T-helper 1 cell treated with Interleukin-12 subunit alpha and Interleukin-12 subunit beta and Interleukin-4 antibody, amounts not matched to agents 30 ng/mL and 1 ng/mL, for 36 hours (primary cell): ENCODE measurements around the gene CARD11. TPM values are rescaled to one million over a fixed set of nuclear protein-coding genes. Genes with fewer than 3 reads are reported as not detected.

ENCODE experiments used
- intact Hi-C: fragments of 100-400 bp; cut with micrococcal nuclease; formaldehyde crosslinking; loops from one replicate; pipeline ENCODE4 v1.15.1; 2024
- total RNA-seq: library from RNA; stranded (reverse); gene quantifications from 2 replicates; pipeline ENCODE4 v1.2.3, GENCODE V29; 2022

CARD11 gene
- total RNA-seq, 1 donor from 2014 or later: 143 TPM

DNA sequence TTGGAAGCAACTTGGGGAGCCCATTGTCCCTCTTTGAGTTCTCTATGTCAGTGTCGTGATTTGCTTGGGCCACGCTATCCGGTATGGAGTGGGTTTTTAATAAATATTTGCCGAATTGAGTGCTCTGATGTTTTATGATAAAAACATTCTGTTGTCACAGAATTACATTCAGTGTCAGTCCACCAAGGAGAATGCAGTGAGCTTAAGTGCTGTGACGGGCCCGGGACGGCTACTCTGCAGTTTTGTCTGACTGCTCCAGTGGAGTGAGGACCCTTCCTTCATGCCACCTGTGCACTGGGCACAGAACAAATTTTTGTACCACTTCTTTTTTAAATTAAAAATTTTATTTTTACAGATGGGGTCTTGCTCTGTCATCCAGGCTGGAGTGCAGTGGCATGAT is 76.0 kb downstream of the CARD11 start:
- intact Hi-C loops: no loop called here

DNA sequence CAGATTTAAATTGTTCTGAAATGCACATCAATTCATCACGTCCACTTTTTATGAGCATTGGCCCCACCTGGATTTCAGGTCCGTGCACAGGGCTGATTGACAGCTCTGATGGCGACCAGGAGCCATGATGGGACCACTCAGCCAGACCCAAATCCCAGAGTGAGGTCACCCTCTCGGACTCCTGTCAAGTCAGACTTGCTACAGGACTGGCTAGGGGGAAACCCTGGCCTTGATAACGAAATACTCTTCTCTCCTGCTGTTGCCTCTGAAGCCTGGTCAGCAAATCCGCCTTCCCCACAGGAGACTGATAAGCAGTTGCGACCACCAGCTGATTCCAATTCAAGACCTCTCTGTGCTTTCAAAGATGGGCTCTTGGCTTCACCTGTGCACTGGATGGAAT is 76.4 kb downstream of the CARD11 start:
- intact Hi-C loops: no loop called here

DNA sequence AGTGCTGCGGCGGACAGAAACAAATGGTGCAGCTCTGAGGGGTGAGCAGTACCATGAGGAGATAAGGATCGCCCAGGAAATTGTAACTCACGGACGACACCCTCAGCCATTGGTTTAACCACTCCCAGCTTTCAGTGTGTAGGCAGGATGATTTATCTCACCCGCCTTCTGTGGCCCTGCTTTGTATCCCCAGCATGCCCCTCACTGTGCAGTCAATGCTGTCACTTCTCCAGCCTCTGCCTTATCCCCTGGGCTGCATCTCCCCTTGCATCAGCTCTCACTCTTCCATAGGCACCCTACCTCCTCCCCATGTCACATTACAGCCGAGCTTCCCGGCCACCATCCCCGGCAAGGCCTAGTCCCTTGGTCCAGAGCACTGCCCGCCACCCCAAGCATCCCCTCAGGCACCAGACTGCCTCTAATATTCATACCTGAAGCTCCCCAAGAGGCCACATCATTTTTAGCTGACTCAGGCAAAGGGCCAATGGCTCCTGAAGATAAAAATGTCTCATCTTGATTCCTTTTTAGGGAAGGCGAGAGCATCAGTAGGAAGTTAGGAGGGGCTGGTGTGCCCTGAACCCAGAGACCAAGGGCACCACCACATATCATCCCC is 77.1 kb downstream of the CARD11 start:
- intact Hi-C loops: no loop called here

DNA sequence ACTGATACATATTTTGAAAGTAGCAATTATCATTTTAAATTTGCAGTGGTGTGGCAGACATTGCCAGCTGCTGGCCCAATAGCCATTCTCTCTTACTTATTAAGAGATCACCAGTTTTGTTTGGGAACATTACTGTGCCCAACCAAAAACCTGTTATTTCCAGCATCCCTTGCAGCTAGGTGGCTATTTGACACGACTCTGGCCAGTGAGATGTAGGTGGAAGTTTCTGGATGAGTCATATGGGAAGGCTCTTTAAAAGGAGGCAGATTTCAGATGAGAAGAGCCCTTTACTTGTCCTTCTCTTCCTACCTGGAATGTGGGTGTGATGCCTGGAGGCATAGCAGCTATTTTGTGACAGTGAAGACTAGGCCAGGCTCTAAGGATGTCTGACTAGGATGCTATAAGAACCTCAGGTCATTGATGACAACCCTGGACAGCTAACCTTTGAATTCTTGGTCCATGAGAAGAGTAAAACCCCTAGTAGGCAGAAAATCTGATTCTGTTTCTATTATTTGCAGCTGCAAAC is 77.9 kb downstream of the CARD11 start:
- intact Hi-C loops: no loop called here

DNA sequence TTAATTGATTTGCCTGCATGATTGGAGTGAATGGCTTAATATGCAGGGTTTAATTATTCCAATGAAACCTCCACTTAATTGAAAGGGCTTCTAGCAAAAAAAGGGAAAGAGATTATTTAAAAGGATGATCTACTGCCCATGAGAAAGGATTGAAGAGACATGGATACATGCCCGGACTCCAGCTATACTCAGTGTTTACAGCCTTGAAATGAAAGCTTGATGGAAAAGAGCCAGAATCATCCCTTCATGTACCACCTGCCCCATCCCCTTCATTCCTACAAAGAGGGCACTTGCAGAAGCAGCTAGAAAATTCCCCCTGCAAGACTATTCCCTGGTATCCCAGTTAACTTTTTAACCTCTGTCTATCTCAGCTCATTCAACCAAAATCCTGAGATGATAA is 78.4 kb downstream of the CARD11 start:
- intact Hi-C loops: no loop called here

DNA sequence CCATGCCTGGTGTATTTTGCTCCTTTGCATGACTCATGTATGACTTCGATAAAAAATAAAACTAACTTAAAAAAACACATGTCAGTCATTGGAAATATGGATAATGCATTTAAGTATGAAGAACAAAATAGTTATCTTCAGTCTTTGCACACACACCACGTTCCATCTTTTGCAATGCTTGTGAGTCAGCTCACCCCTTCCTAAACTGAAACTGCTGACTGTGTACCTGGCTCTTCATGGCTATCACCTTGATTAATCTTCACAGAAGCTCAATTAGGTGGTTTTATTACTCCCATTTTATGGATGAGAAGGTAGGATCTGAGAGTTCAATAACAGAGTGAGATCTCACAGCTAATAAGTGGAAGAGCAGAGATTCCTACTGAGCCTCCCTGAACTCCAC is 79.5 kb downstream of the CARD11 start:
- intact Hi-C loops: no loop called here

DNA sequence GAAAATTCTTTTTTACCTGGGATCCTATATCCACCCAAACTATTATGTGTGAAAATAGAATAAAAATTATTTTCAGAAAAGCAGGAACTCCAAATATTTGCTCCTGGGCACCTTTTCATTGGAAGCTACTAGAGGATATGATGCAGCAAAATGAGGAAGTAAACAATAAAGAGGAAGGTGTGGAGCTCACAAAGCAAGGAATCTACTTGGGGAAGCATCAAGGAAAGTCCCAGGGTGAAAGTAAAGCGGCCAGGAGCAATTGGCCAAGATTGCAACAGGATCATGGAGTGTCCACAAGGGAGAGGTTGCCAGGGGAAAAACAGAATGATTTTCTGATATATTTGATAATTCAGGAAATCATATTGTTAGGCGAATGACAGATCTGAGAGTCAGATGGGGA is 80.8 kb downstream of the CARD11 start:
- intact Hi-C loops: no loop called here

DNA sequence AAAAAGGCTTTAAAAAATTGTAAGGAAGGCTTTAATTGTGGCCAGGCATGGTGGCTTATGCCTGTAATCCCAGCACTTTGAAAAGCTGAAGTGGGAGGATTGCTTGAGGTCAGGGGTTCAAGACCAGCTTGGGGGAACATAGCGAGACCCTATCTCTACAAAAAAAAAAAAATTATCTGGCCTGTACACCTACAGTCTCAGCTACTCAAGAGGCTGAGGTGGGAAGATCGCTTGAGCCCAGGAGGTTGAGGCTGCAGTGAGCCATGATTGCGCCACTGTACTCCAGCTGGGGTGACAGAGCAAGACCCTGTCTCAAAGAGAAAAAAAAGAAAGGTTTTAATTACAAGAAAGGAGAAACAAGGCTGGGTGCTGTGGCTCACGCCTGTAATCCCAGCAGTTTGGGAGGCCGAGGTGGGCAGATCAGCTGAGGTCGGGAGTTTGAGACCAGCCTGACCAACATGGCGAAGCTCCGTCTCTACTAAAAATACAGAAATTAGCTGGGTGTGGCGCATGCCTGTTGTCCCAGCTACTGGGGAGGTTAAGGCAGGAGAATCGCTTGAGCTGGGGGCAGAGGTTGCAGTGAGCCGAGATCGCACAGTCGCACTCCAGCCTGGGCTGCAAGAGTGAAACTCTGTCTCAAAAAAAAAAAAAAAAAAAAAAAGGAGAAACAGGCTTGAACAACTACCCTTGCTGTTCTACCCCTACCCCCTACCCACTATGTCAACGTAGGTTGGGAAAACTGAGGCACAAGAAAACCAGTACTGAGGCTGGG is 83.7 kb downstream of the CARD11 start:
- intact Hi-C loops: loop anchor here (5.0 kb wide), 1 partner anchor 82 kb away; the partner anchor contains the start of gene CARD11

DNA sequence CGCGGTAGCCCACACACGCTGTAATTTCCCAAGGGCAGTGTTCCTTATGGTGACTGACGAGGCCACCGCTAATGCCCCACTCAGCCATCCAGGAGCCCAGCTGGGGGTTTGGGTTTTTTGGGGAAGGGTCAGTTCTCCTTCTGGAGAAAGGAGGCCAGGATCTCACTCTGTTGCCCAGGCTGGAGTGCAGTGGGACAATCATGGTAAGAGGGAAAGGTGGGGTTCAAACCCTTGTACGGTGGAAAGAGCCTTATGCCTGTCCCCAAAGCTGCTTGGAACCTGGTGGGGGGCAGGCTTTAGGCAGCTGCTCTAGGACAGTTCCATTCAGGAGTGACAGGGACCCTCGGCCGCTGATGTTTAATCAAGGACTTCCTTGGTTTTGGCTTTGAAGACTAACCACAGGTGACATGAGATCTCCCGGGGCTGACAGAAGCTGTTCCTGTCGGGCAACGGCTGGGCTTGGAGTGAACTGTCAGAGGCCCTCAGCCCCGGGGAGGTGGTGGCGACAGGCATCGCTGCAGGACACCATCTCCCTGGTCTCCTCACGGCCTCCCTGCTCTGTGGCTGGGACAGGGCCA is 84.5 kb downstream of the CARD11 start:
- intact Hi-C loops: loop anchor here (5.0 kb wide), 1 partner anchor 83 kb away; the partner anchor contains the start of gene CARD11

DNA sequence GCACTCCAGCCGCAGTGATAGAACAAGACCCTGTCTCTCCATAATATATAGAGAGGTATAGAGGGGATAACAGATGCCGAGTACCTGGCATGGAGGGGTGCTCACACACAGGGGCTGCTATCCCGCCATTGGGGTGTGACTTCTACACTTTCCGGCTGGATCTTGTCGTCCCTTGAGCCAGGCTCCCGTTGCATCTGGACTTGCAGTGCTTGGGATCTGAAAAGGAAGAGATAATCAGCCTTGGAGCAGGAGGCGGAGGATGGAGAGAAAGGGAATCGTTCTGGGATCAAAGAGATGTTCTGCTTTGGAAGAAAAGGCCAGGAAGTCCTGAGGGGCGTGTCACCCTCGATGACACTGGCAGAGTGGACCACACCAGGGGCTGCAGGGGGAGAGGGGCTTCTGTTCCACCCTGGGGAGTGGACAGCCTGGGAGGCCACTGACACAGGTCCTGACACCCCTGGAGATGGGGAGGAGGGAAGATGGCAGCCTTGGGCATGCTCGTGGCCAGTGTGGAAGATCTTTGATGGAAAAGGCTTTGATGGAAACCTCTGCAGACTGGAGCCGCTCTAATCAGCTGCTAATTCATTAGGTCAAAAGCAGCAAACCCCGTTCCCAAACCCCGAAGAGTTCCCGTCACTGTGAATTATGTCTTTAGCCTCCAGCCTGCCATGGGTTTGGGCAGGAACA is 85.1 kb downstream of the CARD11 start:
- intact Hi-C loops: loop anchor here (5.0 kb wide), 1 partner anchor 84 kb away; the partner anchor contains the start of gene CARD11

DNA sequence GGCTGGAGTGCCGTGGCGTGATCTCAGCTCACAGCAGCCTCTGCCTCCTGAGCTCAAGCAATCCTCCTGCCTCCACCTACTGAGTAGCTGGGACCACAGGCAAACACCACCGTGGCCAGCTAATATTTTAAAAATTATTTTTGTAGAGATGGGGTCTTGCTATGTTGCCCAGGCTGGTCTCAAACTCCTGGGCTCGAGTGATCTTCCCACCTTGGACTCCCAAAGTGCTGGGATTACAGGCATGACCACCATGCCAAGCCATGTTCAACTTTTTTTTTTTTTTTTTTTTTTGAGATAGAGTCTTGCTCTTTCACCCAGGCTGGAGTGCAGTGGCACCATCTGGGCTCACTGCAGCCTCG is 86.3 kb downstream of the CARD11 start:
- intact Hi-C loops: loop anchor here (1.0 to 5.0 kb wide), 2 partner anchors 85 to 243 kb away; partner anchors contain the start of gene CARD11

DNA sequence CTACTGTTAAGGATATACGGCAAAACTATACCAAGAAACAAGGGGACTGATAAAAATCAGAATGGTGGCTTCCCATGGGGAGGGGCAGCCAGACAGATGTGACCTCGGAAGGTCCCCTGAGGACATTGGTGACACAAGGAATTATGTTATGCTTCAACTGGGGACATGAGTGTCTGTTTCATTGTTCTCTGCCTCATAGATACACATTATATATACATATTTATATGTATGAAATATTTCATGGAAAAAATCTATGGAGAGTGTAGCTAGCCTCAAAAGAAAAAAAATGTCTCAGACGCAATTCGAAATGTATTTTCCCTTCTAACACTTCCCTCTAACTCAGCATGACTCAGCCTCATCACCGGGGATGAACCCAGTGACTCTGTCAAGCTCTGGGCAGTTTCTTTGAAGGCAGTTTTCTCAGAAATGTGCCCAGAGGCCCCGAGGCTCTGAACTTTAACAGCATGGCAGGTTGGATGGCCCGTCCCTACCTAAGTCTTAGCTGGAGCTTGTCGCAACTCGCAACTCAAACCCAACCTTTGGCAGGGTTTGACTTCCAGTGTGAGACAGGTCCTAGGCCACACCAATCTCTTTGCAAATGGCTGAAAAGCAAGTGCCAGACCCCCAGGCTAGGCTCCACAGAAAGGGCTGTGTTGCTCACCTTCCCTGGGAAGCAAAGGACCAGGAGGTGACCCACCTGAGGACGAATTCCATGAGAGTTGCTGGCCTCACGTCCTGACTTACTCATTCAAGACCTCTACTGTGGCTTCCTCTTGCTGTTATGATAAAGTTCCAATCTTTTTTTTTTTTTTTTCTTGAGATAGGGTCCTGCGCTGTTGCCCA is 86.9 kb downstream of the CARD11 start:
- intact Hi-C loops: loop anchor here (1.0 to 5.0 kb wide), 3 partner anchors 27 to 244 kb away; partner anchors contain the start of gene CARD11

DNA sequence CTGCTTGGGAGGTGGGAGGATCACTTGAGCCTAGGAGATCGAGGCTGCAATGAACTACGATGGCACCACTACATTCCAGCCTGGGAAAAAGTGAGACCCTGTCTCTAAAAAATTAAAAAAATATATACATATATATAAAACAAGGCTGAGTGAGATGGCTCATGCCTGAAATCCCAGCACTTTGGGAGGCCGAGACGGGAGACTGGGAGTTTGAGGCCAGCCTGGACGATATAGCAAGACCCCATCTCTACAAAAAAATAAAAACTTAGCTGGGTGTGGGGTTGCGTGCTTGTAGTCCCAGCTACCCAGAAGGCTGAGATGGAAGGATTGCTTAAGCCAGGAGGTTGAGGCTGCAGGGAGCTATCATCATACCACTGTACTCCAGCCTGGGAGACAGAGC is 87.6 kb downstream of the CARD11 start:
- intact Hi-C loops: loop anchor here (1.0 to 5.0 kb wide), 2 partner anchors 27 to 86 kb away; partner anchors contain the start of gene CARD11

DNA sequence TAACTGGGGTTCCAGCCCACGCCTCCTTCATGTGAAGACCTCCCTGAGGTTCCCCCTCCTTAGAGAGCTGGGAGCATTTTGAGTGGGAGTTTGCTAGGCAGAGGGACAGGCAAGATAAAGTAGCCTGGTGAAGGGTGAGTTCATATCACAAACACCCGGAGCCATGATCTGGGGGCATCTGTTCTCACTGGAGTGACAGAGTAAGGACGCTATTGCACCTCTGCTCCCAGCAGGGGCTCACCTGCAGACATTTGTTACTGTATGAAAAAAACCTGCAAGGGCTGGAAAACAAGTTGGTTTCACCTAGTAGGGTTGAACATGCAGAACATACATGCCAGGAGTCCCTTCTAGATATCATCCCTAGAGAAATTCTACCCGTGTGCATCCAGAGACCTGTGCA is 88.4 kb downstream of the CARD11 start:
- intact Hi-C loops: loop anchor here (2.0 to 5.0 kb wide), 4 partner anchors 24 to 200 kb away; partner anchors contain the start of gene CARD11

DNA sequence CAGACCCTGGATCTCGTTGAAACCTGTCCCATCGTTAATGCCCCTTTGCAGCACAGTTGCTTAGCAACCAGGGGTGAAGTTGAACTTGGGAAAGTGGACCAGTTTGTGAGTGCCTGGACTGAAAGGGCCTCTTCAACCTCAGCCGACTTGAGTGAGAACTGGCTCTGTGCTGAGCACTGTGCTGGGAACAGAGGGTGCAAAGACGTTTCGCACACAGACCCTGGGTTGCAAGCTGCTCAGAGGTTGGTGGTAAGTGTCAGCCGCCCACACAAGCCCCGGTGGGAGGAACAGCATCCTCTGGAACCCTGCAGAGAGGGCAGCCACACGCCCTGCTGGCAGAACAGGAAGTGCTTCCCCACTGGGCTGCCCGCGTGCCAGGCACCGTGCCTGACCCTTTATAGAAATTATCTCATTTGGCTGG is 89.2 kb downstream of the CARD11 start:
- intact Hi-C loops: loop anchor here (2.0 to 5.0 kb wide), 4 partner anchors 24 to 200 kb away; no protein-coding TSS in a partner anchor

DNA sequence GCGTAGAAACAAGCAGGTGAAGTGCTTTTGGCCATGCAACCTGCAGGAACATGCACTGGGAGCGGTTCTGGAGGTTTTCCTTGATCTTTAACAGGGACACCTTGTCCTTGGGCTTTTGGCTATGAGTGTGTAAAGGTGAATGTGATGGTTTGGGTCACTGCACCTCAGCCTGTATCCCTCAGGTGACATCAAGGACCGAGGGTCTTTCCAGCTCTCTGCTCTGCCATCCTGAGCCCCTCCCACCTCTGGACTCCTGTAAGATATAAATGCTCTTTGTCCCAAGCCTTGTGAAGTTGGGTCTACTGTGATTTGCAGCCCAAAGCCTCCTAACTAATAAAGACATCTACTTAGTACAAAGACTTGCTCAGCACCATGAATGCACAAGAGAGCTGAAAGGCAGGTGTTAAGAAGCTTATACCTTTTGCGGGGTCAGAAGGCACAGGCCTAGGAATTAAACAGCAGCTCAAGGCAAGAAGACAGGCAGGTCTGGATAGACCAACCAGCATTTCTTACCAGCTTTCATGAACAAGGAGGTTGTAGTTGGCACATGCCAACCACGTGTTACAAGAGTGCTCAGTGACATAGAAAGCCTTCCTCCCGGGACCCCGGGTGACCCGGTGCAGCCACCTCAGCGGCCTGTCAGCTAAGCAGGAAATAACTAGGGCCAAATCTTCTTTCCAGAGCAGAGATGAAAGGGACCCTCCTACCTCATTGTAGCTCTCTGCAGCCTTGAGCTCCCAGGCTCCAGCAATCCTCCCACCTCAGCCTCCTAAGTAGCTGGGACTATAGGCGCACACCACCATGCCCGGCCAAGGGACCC is 89.9 kb downstream of the CARD11 start:
- intact Hi-C loops: loop anchor here (2.0 to 5.0 kb wide), 4 partner anchors 25 to 201 kb away; no protein-coding TSS in a partner anchor

DNA sequence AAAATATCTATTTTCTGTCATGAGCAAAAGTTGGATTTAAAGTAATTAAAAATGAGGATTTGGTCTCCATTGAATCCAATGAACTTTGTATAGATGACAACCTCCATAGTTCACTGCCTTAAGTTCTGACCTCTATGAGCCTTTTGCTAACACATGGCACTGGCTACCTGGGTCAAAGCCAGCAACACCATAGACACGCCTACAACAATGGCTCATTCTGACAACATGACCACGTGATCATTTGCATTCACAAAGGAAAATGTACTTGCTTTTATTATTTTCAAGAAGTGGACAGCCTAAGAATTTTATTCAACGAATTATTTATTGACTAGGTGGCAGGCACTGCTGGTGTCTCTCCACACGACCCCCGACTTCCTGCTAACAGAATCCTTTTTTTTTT is 90.6 kb downstream of the CARD11 start:
- intact Hi-C loops: loop anchor here (5.0 kb wide), 1 partner anchor 59 kb away; no protein-coding TSS in a partner anchor

DNA sequence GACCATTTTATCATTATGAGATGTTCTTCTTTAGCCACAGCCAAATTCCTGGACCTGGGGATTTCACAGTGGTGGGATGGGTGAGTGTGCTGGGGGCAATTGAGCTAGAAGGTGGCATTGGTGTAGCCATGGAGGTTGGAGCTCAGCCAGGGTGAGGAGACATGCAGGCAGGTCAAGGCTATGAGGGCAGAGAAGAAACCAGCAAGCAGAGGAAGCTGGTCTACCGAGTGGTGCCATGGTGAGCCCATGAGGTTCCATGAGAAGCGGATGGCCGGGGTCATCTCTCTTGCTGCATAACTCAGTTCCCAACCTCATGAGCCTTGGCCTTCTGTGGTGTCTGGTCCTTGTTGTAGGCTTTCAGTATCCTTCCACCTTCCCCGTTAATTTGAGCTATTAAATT is 91.4 kb downstream of the CARD11 start:
- intact Hi-C loops: loop anchor here (5.0 kb wide), 1 partner anchor 60 kb away; no protein-coding TSS in a partner anchor

DNA sequence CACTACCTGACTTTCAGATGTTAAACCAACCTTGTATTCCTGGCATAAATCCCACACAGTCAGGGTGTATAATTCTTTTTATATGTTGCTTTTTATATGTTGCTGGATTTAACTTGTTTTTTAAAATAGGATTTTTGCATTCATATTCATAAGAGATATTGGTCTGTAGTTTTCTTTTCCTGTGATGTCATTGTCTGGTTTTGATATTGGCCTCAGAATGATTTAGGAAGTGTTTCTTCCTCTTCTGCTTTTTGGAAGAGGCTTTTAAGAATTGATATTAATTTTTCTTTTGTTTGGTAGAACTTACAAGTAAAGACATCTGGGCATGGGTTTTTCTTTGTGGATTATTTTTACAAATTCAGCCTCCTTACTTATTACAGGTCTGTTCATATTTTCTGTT is 93.1 kb downstream of the CARD11 start:
- intact Hi-C loops: loop anchor here (5.0 kb wide), 1 partner anchor 62 kb away; no protein-coding TSS in a partner anchor
